Heart right ventricle (tissue), 16 donors: ENCODE data around the gene NPAS2. TPM values are rescaled to one million over a fixed set of nuclear protein-coding genes. Genes with fewer than 3 reads are reported as not detected.

Source experiments
- ATAC-seq, 8 donors: fragments of 200-7000 bp; cut with Tn5 transposase; one replicate each; pipeline ENCODE4 v1.9.1; 2020; ENCODE audit warnings: mild to moderate bottlenecking in 8 of 8, moderate library complexity in 8 of 8, moderate number of reproducible peaks in 1 of 8
- DNase-seq, 2 donors: peaks; one replicate each; pipeline ENCODE4 v3.0.0-alpha.2; 2020
- H3K27ac ChIP-seq, 10 donors: fragments of 200-600 bp; sonication (generic) in 2 of 10; one replicate each; pipeline versions ENCODE4 v1.5.0 to v1.8.0; 2020 to 2022; ENCODE audit warnings: mild to moderate bottlenecking in 3 of 10
- H3K27me3 ChIP-seq, 7 donors: fragments of 200-600 bp; one replicate each; pipeline ENCODE4 v1.8.0; 2021 to 2022; ENCODE audit warnings: mild to moderate bottlenecking in 2 of 7
- H3K36me3 ChIP-seq, 9 donors: fragments of 200-600 bp; sonication (generic) in 1 of 9; one replicate each; pipeline versions ENCODE4 v1.5.0 to v1.8.0; 2020 to 2022; ENCODE audit warnings: mild to moderate bottlenecking in 2 of 9
- H3K4me1 ChIP-seq, 9 donors: fragments of 200-600 bp; sonication (generic) in 1 of 9; one replicate each; pipeline versions ENCODE4 v1.5.0 to v1.8.0; 2020 to 2022; ENCODE audit warnings: mild to moderate bottlenecking in 4 of 9
- H3K4me3 ChIP-seq, 10 donors: fragments of 200-600 bp; sonication (generic) in 2 of 10; one replicate each; pipeline versions ENCODE4 v1.5.0 to v1.8.0; 2020 to 2022; ENCODE audit warnings: mild to moderate bottlenecking in 7 of 10, moderate library complexity in 2 of 10
- H3K9me3 ChIP-seq, 11 donors: fragments of 200-600 bp in 10 of 11; sonication (generic) in 2 of 11; one replicate each; pipeline versions ENCODE4 v1.5.0 to v1.8.0; 2013 to 2022; ENCODE audit warnings: mild to moderate bottlenecking in 2 of 11, control low read depth in 1 of 11, moderate library complexity in 1 of 11
- WGBS, 2 donors: extraction: QIAGEN DNeasy Blood & Tissue Kit; methylation state at CpG; one replicate each; pipeline ENCODE4 v1.1.7; 2013; ENCODE audit warnings: inconsistent platforms in 1 of 2; 5-methylcytosine and 5-hydroxymethylcytosine counted together
- intact Hi-C, 10 donors: fragments of 100-400 bp; cut with DNase I; formaldehyde crosslinking; loops; one replicate each; pipeline versions ENCODE4 v1.11.1 to v1.14.2; 2022
- polyA plus RNA-seq, 2 donors: library from polyadenylated mRNA; stranded (reverse); fragments of 200-250 nt; gene quantifications; one replicate each; pipeline ENCODE4 v1.2.3, GENCODE V29; 2013
- total RNA-seq, 10 donors: library from RNA; stranded (reverse); fragmentation: NEBNext Ultra II Directional in 3 of 10; extraction: Animal tissue kit (Norgen Biotek cat#: 25700) in 3 of 10; gene quantifications; one replicate each; pipeline versions ENCODE4 v1.2.1 to v1.2.4, GENCODE V29; 2021 to 2023
- TF ChIP-seq, protein P1 (sequence below), 9 donors: fragments of 200-600 bp; sonication (generic) in 2 of 9; IDR thresholded peaks; one replicate each; pipeline versions ENCODE4 v1.5.0 to v1.8.0; 2021 to 2022; ENCODE audit warnings: antibody characterized with exemption in 9 of 9, mild to moderate bottlenecking in 5 of 9, moderate library complexity in 1 of 9
- donor health status: Arrhythmogenic right ventricular cardiomyopathy.
- donor health status: ischemic (EF 13 %, LVEDD 7.1; RV severe dilation, severe dysfunction).
- donor health status: healthy with polysubstance abuse.
- donor health status: DM: no; HTN: yes; CAD: no.
- donor health status: DM: no; HTN: no; CAD: no.
- donor health status: ischemic (EF 25% LVEDD 6.9; RV normal size, moderate dysfunction).
- donor health status: ischemic (EF 25% LVEDD 5.7; RV mildly dilated, moderate dysfunction).
- donor health status: healthy.
- donor health status: DM: yes; HTN: yes; CAD: no.
- donor health status: Ischemic cardiomyopathy.
- donor health status: ischemic (EF 35%, LVEDD 5.7; RV mildly dilated, moderate dysfunction).
- donor health status: nonischemic (EF 11% LVEDD 7.7; RV severe dilation, severe dysfunction).
- donor health status: DM: yes; HTN: yes; CAD: no.
- donor health status: PGD.
- donor health status: ischemic (EF 29% LVEDD 5.4; RV normal size, mild dysfunction).
- donor health status: nonischemic (EF 23%, LVEDD 6.1; RV moderate dilation, normal function).

NPAS2 gene
- total and polyA plus RNA-seq, 12 donors, result 32.1 to 70.1 (median 41.2) TPM

DNA sequence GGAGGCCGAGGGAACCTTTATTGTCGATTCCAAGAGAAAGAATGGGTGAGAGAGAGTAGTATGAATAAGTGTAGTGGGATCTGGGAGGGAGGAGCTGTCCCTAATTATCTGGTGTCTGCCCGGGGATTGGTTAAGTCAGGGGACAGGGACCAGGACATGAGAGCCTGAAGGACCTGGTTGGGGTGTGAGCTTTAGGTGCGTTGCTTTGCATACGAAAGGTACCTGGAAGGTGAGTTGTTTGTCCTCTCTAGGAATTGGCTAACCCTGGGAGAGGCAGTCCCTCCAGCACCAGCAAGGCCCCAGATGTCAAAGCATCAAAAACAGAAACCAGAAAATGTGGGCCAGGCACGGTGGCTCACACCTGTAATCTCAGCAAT lies 134.1 kb downstream of the NPAS2 start:
- intact Hi-C loops, result no loop called here
- WGBS, 2 donors, result 85 to 93% methylated on average over 6 of the region's 6 CpGs

DNA sequence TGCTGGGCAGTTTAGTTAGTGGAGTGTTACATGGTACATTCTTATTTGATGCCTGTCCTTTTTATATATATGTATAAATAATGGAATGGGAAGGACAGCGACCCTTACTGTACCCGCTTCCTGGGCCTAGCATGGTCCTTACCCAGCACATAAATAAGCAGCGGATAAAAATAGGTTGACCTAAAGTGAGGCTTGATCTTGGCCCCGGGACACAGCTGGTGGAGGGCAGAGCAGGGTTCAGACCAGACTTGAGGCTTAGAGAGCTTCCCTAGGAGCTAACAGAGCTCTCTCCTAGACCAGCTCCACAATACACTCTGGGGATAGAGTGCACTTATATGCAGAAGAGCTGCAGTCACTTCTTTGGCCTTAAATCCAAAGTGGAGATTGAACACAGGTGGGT lies 135.3 kb downstream of the NPAS2 start:
- Histone ChIP-seq H3K36me3 (peaks cover 0 to 24% (median 0%) of the 10 kb centered on the region in 9 donors), H3K27me3 (no peaks in the 10 kb centered on the region), H3K9me3 (no peaks in the 10 kb centered on the region), H3K4me3 (no peak overlapping the region), H3K27ac (no peak overlapping the region), H3K4me1 (peaks cover 4 to 34% (median 17%) of the 10 kb centered on the region in 9 donors)
- 57 to 73% methylated on average over 4 of the region's 4 CpGs for WGBS, 2 donors
- peak in 5 of 8 donors; percentile 20 to 72 (median 27) for ATAC-seq
- intact Hi-C loops, result no loop called here
- TF ChIP-seq, protein P1, sequence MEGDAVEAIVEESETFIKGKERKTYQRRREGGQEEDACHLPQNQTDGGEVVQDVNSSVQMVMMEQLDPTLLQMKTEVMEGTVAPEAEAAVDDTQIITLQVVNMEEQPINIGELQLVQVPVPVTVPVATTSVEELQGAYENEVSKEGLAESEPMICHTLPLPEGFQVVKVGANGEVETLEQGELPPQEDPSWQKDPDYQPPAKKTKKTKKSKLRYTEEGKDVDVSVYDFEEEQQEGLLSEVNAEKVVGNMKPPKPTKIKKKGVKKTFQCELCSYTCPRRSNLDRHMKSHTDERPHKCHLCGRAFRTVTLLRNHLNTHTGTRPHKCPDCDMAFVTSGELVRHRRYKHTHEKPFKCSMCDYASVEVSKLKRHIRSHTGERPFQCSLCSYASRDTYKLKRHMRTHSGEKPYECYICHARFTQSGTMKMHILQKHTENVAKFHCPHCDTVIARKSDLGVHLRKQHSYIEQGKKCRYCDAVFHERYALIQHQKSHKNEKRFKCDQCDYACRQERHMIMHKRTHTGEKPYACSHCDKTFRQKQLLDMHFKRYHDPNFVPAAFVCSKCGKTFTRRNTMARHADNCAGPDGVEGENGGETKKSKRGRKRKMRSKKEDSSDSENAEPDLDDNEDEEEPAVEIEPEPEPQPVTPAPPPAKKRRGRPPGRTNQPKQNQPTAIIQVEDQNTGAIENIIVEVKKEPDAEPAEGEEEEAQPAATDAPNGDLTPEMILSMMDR (IDR thresholded peaks at IDR 0.05), result no peak
- no peak for DNase-seq

More for the DNA sequence above, 134.1 kb downstream of the NPAS2 start:
- no peaks in the 10 kb centered on the region for H3K9me3 ChIP-seq
- ATAC-seq (no peak), DNase-seq (no peak)
- no peaks in the 10 kb centered on the region for H3K27me3 ChIP-seq
- TF ChIP-seq, protein P1 (IDR thresholded peaks at IDR 0.05), result no peak
- H3K27ac ChIP-seq, result no peak overlapping the region
- H3K4me1 ChIP-seq, result peaks cover 4 to 24% (median 15%) of the 10 kb centered on the region in 9 donors
- H3K36me3 ChIP-seq, result peaks cover 0 to 36% (median 0%) of the 10 kb centered on the region in 9 donors
- no peak overlapping the region for H3K4me3 ChIP-seq

DNA sequence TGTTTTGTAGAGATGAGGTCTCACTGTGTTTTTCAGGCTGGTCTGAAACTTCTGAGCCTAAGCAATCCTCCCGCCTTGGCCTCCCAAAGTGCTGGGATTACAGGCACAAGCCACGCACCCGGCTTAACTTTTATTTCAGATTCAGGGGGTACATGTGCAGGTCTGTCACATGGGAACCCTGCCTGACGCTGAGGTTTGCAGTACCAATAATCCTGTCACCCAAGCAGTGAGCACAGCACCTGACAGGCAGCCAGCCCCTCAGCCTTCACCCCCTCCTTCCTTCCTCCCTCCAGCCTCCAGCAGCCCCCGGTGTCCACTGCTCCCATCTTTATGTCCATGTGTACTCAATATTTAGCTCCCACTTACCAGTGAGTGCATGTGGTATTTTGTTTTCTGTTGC lies 136.1 kb downstream of the NPAS2 start:
- Histone ChIP-seq H3K27ac (no peak overlapping the region), H3K36me3 (peaks cover 0 to 15% (median 0%) of the 10 kb centered on the region in 9 donors)
- TF ChIP-seq, protein P1 (IDR thresholded peaks at IDR 0.05), result no peak

DNA sequence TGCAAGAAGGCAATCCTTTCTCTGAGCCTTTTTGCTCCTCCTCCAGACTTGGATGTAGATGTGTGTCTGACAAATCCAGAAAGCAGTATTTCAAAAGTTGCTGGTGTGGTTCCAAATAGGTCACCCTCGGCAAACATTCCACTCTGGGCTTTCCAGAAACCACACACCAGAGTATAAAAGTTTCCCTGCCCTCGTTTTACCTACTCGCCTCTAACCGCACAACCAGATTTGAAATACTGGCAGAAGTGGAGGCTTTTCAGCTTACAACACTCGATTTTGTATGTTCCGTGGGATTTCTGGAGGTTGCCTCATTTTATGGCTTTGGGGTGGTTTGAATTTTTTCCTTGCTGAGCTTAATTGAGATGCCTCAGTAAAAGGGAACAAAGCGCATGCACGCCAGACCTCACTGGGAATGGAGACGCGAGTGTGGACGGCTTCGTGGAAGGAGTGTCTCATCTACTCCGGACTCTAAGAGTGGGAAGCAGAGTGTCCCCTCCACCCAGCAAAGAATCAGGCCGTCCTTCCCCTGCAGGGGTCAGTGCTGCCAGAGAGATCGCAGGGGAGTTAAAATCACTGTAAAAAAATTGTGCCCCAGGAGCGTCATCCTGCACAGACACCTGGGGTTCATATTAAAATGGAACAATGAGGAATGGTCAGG lies 138.2 kb downstream of the NPAS2 start:
- TF ChIP-seq, protein P1 (IDR thresholded peaks at IDR 0.05), result no peak
- DNase-seq (peak in 1 of 2 donors; percentile 42), ATAC-seq (peak; percentile 43 to 84 (median 66))
- WGBS, 2 donors, result 67 to 69% methylated on average over 16 of the region's 16 CpGs
- Histone ChIP-seq H3K36me3 (peaks cover 0 to 6% (median 0%) of the 10 kb centered on the region in 9 donors), H3K4me1 (peaks cover 4 to 46% (median 33%) of the 10 kb centered on the region in 9 donors), H3K9me3 (no peaks in the 10 kb centered on the region), H3K27ac (peak overlapping the region in 1 of 10 donors; percentile 52), H3K4me3 (no peak overlapping the region), H3K27me3 (no peaks in the 10 kb centered on the region)
- intact Hi-C loops, result no loop called here

More for the DNA sequence above, 136.1 kb downstream of the NPAS2 start:
- WGBS, 2 donors, result 98 to 100% methylated on average over 5 of the region's 5 CpGs
- DNase-seq (no peak), ATAC-seq (no peak)
- intact Hi-C loops, result no loop called here
- Histone ChIP-seq H3K27me3 (no peaks in the 10 kb centered on the region), H3K4me3 (no peak overlapping the region), H3K4me1 (peaks cover 4 to 39% (median 17%) of the 10 kb centered on the region in 9 donors), H3K9me3 (no peaks in the 10 kb centered on the region)
